Hepatocyte (in vitro differentiated cells): Measurements from ENCODE around the gene ARHGAP28. TPM values are rescaled to one million over a fixed set of nuclear protein-coding genes. Genes with fewer than 3 reads are reported as not detected.

ENCODE experiments used
- DNase-seq: peaks from one replicate; pipeline ENCODE4 v3.0.0-alpha.2; 2016; ENCODE audit warnings: low spot score
- H2AFZ ChIP-seq: fragments of 200-600 bp; sonication (generic); 2 replicates; pipeline ENCODE4 v1.6.0; 2016; ENCODE audit warnings: antibody characterized with exemption, mild to moderate bottlenecking
- H3K27ac ChIP-seq: fragments of 200-600 bp; sonication (generic); 2 replicates; pipeline ENCODE4 v1.5.1; 2016; ENCODE audit warnings: mild to moderate bottlenecking
- H3K27me3 ChIP-seq: fragments of 200-600 bp; sonication (generic); 2 replicates; pipeline ENCODE4 v1.6.1; 2016
- H3K36me3 ChIP-seq: fragments of 200-600 bp; sonication (generic); replicated peaks from 2 replicates; pipeline ENCODE4 v1.5.1; 2016; ENCODE audit warnings: low read depth; ENCODE audit not compliant: insufficient read depth
- H3K4me1 ChIP-seq: fragments of 200-600 bp; sonication (generic); 2 replicates; pipeline ENCODE4 v1.5.1; 2016; ENCODE audit warnings: mild to moderate bottlenecking, moderate library complexity; ENCODE audit not compliant: insufficient read depth
- H3K4me2 ChIP-seq: fragments of 200-600 bp; sonication (generic); 2 replicates; pipeline ENCODE4 v1.6.0; 2016
- H3K4me3 ChIP-seq: fragments of 200-600 bp; sonication (generic); 2 replicates; pipeline ENCODE4 v1.5.1; 2016; ENCODE audit warnings: mild to moderate bottlenecking
- H3K79me2 ChIP-seq: fragments of 200-600 bp; sonication (generic); 2 replicates; pipeline ENCODE4 v1.6.0; 2017; ENCODE audit warnings: mild to moderate bottlenecking
- H3K9me2 ChIP-seq: fragments of 200-600 bp; sonication (generic); replicated peaks from 2 replicates; pipeline ENCODE4 v1.6.0; 2017; ENCODE audit warnings: mild to moderate bottlenecking; ENCODE audit not compliant: insufficient read depth
- H3K9me3 ChIP-seq: fragments of 200-600 bp; sonication (generic); 2 replicates; pipeline ENCODE4 v1.5.1; 2016; ENCODE audit warnings: low read depth, mild to moderate bottlenecking
- H4K20me1 ChIP-seq: fragments of 200-600 bp; sonication (generic); 2 replicates; pipeline ENCODE4 v1.6.0; 2016; ENCODE audit warnings: mild to moderate bottlenecking; ENCODE audit not compliant: insufficient read depth, poor library complexity, severe bottlenecking
- EZH2 ChIP-seq: fragments of 200-600 bp; sonication (generic); IDR thresholded peaks from 2 replicates; pipeline ENCODE4 v1.6.1; 2016; ENCODE audit warnings: antibody characterized with exemption, mild to moderate bottlenecking, borderline replicate concordance
- EZH2phosphoT487 ChIP-seq: fragments of 200-600 bp; sonication (generic); IDR thresholded peaks from one replicate; pipeline ENCODE4 v1.6.1; 2018; ENCODE audit warnings: antibody characterized with exemption, mild to moderate bottlenecking, low read depth, moderate library complexity; ENCODE audit not compliant: unreplicated experiment, severe bottlenecking
- WGBS: methylation state at CpG from one replicate; pipeline ENCODE4 v1.1.6; 2016; ENCODE audit warnings: low lambda C conversion rate; ENCODE audit errors: missing lambda C conversion rate; 5-methylcytosine and 5-hydroxymethylcytosine counted together
- polyA plus RNA-seq: library from polyadenylated mRNA; unstranded; fragments of >200 nt; fragmentation: Nextera tagmentation; extraction: Ambion mirVana; gene quantifications from 2 replicates; pipeline ENCODE4 v1.2.1, GENCODE V29; 2016
- total RNA-seq: library from RNA; depleted of rRNA; stranded (reverse); fragments of >200 nt; gene quantifications from 2 replicates; pipeline ENCODE4 v1.2.3, GENCODE V29; 2014
- TF ChIP-seq, protein P1 (sequence below): fragments of 200-600 bp; sonication (generic); IDR thresholded peaks from 2 replicates; pipeline ENCODE4 v1.5.1; 2016; ENCODE audit warnings: antibody characterized with exemption, mild to moderate bottlenecking; ENCODE audit not compliant: poor library complexity

Gene ARHGAP28
- total and polyA plus RNA-seq, 2 experiments from 2014 or later, result 23.5 to 60.7 TPM

DNA sequence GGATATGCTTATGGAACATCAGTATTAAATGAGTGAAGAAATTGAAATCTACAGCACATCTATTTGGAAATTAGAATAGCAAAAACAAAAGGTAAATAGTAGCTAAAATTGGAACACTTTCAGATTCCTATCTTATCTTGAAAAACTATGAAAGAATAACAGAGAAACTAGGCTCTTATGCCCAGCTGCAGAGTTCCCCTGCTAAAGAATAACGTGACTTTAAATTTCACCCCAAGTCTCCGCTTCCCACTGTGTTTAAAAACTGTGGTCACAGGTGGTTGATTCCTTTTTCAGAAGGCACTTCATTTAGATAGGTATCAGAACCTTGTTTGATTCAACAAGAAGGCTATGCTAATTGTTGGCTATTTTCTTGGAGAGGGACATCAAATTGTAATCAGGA, 30.1 kb downstream of the ARHGAP28 start:
- no peaks in the 10 kb centered on the region for H3K9me2 ChIP-seq
- H3K79me2 ChIP-seq, result peaks cover 74% of the 10 kb centered on the region
- no peak for TF ChIP-seq EZH2phosphoT487
- TF ChIP-seq EZH2, result no peak
- TF ChIP-seq, protein P1, sequence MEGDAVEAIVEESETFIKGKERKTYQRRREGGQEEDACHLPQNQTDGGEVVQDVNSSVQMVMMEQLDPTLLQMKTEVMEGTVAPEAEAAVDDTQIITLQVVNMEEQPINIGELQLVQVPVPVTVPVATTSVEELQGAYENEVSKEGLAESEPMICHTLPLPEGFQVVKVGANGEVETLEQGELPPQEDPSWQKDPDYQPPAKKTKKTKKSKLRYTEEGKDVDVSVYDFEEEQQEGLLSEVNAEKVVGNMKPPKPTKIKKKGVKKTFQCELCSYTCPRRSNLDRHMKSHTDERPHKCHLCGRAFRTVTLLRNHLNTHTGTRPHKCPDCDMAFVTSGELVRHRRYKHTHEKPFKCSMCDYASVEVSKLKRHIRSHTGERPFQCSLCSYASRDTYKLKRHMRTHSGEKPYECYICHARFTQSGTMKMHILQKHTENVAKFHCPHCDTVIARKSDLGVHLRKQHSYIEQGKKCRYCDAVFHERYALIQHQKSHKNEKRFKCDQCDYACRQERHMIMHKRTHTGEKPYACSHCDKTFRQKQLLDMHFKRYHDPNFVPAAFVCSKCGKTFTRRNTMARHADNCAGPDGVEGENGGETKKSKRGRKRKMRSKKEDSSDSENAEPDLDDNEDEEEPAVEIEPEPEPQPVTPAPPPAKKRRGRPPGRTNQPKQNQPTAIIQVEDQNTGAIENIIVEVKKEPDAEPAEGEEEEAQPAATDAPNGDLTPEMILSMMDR, result no peak
- H3K36me3 ChIP-seq, result no peaks in the 10 kb centered on the region
- H2AFZ ChIP-seq, result no peak overlapping the region
- no peaks in the 10 kb centered on the region for H3K9me3 ChIP-seq
- no peaks in the 10 kb centered on the region for H3K27me3 ChIP-seq
- H3K4me3 ChIP-seq, result no peak overlapping the region
- peaks cover 21% of the 10 kb centered on the region for H3K4me1 ChIP-seq
- WGBS, result 67% methylated on average over 2 of the region's 2 CpGs
- no peak for DNase-seq
- no peaks in the 10 kb centered on the region for H4K20me1 ChIP-seq
- H3K27ac ChIP-seq, result no peak overlapping the region
- peak overlapping the region; percentile 9 for H3K4me2 ChIP-seq

DNA sequence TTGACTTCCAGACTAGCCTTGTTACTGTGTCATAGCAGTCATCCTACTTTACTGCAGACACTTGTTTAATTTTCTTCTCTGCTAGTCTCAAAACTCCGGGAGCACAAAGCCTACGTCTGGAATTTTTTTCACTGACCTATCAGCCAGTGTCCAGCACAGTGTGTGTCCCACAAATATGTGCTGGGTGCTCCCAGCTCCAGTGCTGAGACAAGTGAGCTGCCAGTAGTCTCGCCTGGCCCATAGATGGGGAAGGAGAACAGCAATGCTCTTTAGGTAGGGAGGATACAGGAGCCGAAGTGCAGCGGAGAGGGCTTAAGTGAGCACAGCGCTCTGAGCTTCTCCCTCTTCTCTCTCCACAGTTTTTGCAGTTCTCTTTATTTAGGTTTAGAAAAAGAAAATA, 34.0 kb downstream of the ARHGAP28 start:
- H3K9me3 ChIP-seq, result no peaks in the 10 kb centered on the region
- H3K9me2 ChIP-seq, result no peaks in the 10 kb centered on the region
- peaks cover 69% of the 10 kb centered on the region for H3K79me2 ChIP-seq
- H3K4me1 ChIP-seq, result peaks cover 9% of the 10 kb centered on the region
- H3K4me3 ChIP-seq, result no peak overlapping the region
- H3K27me3 ChIP-seq, result no peaks in the 10 kb centered on the region
- TF ChIP-seq EZH2 (no peak), EZH2phosphoT487 (no peak)
- TF ChIP-seq, protein P1, result no peak
- no peaks in the 10 kb centered on the region for H4K20me1 ChIP-seq
- WGBS, result 69% methylated on average over 6 of the region's 6 CpGs
- H3K36me3 ChIP-seq, result no peaks in the 10 kb centered on the region
- no peak overlapping the region for H3K27ac ChIP-seq
- H3K4me2 ChIP-seq, result no peak overlapping the region
- no peak overlapping the region for H2AFZ ChIP-seq
- DNase-seq, result no peak

DNA sequence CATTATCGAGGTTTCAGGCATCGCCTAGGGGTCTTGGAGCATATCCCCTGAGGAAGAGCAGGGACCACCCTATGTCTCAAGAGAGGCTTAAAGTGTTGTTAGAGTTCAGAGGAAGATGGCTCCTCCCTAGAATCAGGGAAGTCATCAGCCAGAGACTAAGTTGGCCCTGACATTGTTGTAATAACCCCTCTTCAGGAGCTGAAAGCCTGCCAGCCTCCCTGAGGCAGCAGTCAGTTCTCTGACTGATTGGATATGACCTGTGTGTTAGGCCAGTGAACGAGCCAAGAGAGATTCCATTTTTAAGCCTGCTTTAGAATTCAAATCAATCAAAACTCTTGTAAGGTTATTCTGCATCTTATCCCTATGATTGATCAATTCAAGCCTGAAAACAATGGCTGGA, 34.9 kb downstream of the ARHGAP28 start:
- 90% methylated on average over 3 of the region's 3 CpGs for WGBS

DNA sequence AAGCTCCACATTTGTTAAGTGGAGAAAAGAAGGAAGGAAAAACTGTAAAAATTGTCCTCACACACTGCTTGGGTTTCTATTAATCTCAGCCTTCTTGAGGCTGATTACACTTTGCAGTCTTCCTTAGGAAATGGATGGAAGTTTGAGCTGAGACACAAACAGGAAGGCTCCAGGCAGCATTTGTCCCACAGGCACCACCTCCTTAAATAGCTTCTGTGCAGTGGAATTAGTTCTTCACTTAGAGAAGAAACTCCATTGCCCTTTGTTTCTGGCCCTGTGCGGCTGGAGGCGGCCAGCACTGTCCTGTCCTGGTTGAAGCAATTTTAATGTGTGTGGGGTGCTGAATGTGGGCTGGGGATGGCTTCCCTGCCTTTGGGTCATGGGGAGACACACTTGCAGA, 44.3 kb downstream of the ARHGAP28 start:
- WGBS, result 79% methylated on average over 2 of the region's 2 CpGs

More for the DNA sequence above, 34.9 kb downstream of the ARHGAP28 start:
- Histone ChIP-seq H2AFZ (no peak overlapping the region), H3K79me2 (peaks cover 71% of the 10 kb centered on the region), H3K27ac (no peak overlapping the region), H3K36me3 (no peaks in the 10 kb centered on the region), H3K27me3 (no peaks in the 10 kb centered on the region), H3K4me3 (no peak overlapping the region), H3K4me2 (no peak overlapping the region), H4K20me1 (no peaks in the 10 kb centered on the region), H3K9me3 (no peaks in the 10 kb centered on the region), H3K9me2 (no peaks in the 10 kb centered on the region), H3K4me1 (peaks cover 4% of the 10 kb centered on the region)
- no peak for TF ChIP-seq EZH2phosphoT487
- no peak for DNase-seq

More for the DNA sequence above, 44.3 kb downstream of the ARHGAP28 start:
- Histone ChIP-seq H3K4me1 (peaks cover 36% of the 10 kb centered on the region), H3K27me3 (no peaks in the 10 kb centered on the region), H4K20me1 (no peaks in the 10 kb centered on the region), H3K4me2 (no peak overlapping the region), H3K9me2 (no peaks in the 10 kb centered on the region), H3K27ac (peak overlapping the region; percentile 25), H3K36me3 (no peaks in the 10 kb centered on the region), H3K4me3 (no peak overlapping the region), H3K79me2 (peaks cover 90% of the 10 kb centered on the region), H2AFZ (no peak overlapping the region), H3K9me3 (no peaks in the 10 kb centered on the region)
- TF ChIP-seq, protein P1, result no peak
- no peak for TF ChIP-seq EZH2
- no peak for TF ChIP-seq EZH2phosphoT487
- DNase-seq, result no peak
